Sigmoid colon (tissue), 7 donors: Measurements from ENCODE around the gene DHDDS. TPM values are rescaled to one million over a fixed set of nuclear protein-coding genes. Genes with fewer than 3 reads are reported as not detected.

ENCODE experiments used
- DNase-seq: peaks from one replicate; pipeline ENCODE4 v3.0.0-alpha.2; 2019
- H3K27ac ChIP-seq, 4 donors: fragments of 200-600 bp; sonication (generic); one replicate each; pipeline ENCODE4 v1.5.1; 2016 to 2019; ENCODE audit warnings: mild to moderate bottlenecking in 1 of 4
- H3K27me3 ChIP-seq, 3 donors: fragments of 200-600 bp; sonication (generic); one replicate each; pipeline ENCODE4 v1.5.1; 2019; ENCODE audit warnings: mild to moderate bottlenecking in 1 of 3
- H3K36me3 ChIP-seq, 4 donors: fragments of 200-600 bp; sonication (generic); one replicate each; pipeline ENCODE4 v1.5.1; 2016 to 2019
- H3K4me1 ChIP-seq, 4 donors: fragments of 200-600 bp; sonication (generic); one replicate each; pipeline ENCODE4 v1.5.1; 2017 to 2019
- H3K4me3 ChIP-seq, 4 donors: fragments of 200-600 bp; sonication (generic); one replicate each; pipeline ENCODE4 v1.5.1; 2017 to 2019; ENCODE audit warnings: mild to moderate bottlenecking in 2 of 4, moderate library complexity in 1 of 4
- H3K9me3 ChIP-seq, 4 donors: fragments of 200-600 bp in 3 of 4; sonication (generic) in 3 of 4; one replicate each; pipeline versions ENCODE4 v1.5.1 to v1.6.1; 2013 to 2019
- CTCF ChIP-seq, 4 experiments: fragments of 450-650 bp in 3 of 4; fragments of 200-600 bp in 1 of 4; IDR thresholded peaks; one replicate each; pipeline ENCODE4 v1.5.1; 2016 to 2019; ENCODE audit warnings: antibody characterized with exemption in 4 of 4, mild to moderate bottlenecking in 3 of 4, moderate library complexity in 2 of 4
- EP300 ChIP-seq, 4 donors: sonication (generic); formaldehyde crosslinking; IDR thresholded peaks; one replicate each; pipeline ENCODE4 v1.6.1; 2017; ENCODE audit warnings: antibody characterized with exemption in 4 of 4
- POLR2A ChIP-seq, 2 donors: fragments of 450-650 bp; IDR thresholded peaks; one replicate each; pipeline ENCODE4 v1.6.1; 2016; ENCODE audit warnings: antibody characterized with exemption in 2 of 2, mild to moderate bottlenecking in 2 of 2, moderate library complexity in 2 of 2
- POLR2AphosphoS5 ChIP-seq, 4 donors: sonication (generic); formaldehyde crosslinking; IDR thresholded peaks; one replicate each; pipeline ENCODE4 v1.6.1; 2017; ENCODE audit warnings: antibody characterized with exemption in 4 of 4
- WGBS, 2 donors: extraction: QIAGEN DNeasy Blood & Tissue Kit; methylation state at CpG; one replicate each; pipeline ENCODE4 v1.1.7; 2013; 5-methylcytosine and 5-hydroxymethylcytosine counted together
- intact Hi-C: fragments of 100-400 bp; cut with DNase I; formaldehyde crosslinking; loops from one replicate; pipeline ENCODE4 v1.15.1; 2023
- polyA plus RNA-seq, 3 donors: library from polyadenylated mRNA; stranded (reverse); fragments of 200-250 nt; gene quantifications; one replicate each; pipeline ENCODE4 v1.2.3, GENCODE V29; 2013
- total RNA-seq, 4 donors: library from RNA; depleted of rRNA; stranded (reverse); fragments of >200 nt; gene quantifications; one replicate each; pipeline ENCODE4 v1.1.0, GENCODE V29; 2016
- donor health status: healthy with polysubstance abuse.
- donor health status: Bipolar disorder and iron deficiency.
- donor health status: healthy.

DHDDS gene
- total and polyA plus RNA-seq, 7 donors, result 16.6 to 64.3 (median 33.5) TPM

- TF ChIP-seq POLR2A (IDR thresholded peaks at IDR 0.05), result no peak
- no peak for TF ChIP-seq CTCF (IDR thresholded peaks at IDR 0.05)
- TF ChIP-seq POLR2AphosphoS5 (IDR thresholded peaks at IDR 0.05), result no peak
- no peak for TF ChIP-seq EP300 (IDR thresholded peaks at IDR 0.05)
- Histone ChIP-seq H3K27ac (no peak overlapping the region), H3K36me3 (no peaks in the 10 kb centered on the region), H3K27me3 (no peaks in the 10 kb centered on the region), H3K4me1 (no peaks in the 10 kb centered on the region), H3K9me3 (no peaks in the 10 kb centered on the region), H3K4me3 (no peak overlapping the region)
- 94% methylated on average over 4 of the region's 4 CpGs for WGBS, 2 donors
- intact Hi-C loops, result no loop called here
- no peak for DNase-seq
Measured at GRCh38 chr1:26490155-26490554, 58.0 kb downstream of the DHDDS start.

- intact Hi-C loops, result no loop called here
- DNase-seq, result no peak
- WGBS, 2 donors, result 69% methylated on average over 3 of the region's 3 CpGs
- Histone ChIP-seq H3K4me1 (no peaks in the 10 kb centered on the region), H3K36me3 (no peaks in the 10 kb centered on the region), H3K27ac (no peak overlapping the region), H3K9me3 (no peaks in the 10 kb centered on the region), H3K27me3 (no peaks in the 10 kb centered on the region), H3K4me3 (no peak overlapping the region)
- TF ChIP-seq POLR2A (IDR thresholded peaks at IDR 0.05) (no peak), EP300 (IDR thresholded peaks at IDR 0.05) (no peak), CTCF (IDR thresholded peaks at IDR 0.05) (no peak), POLR2AphosphoS5 (IDR thresholded peaks at IDR 0.05) (no peak)
Measured at GRCh38 chr1:26493267-26493666, 61.1 kb downstream of the DHDDS start.

GRCh38 chr1:26493938-26494337, 61.8 kb downstream of the DHDDS start:
- DNase-seq, result no peak
- Histone ChIP-seq H3K27me3 (no peaks in the 10 kb centered on the region), H3K4me1 (no peaks in the 10 kb centered on the region), H3K27ac (no peak overlapping the region), H3K36me3 (no peaks in the 10 kb centered on the region), H3K9me3 (no peaks in the 10 kb centered on the region), H3K4me3 (no peak overlapping the region)
- WGBS, 2 donors, result 91 to 93% methylated on average over 3 of the region's 3 CpGs
- intact Hi-C loops, result no loop called here
- TF ChIP-seq EP300 (IDR thresholded peaks at IDR 0.05) (no peak), CTCF (IDR thresholded peaks at IDR 0.05) (no peak), POLR2A (IDR thresholded peaks at IDR 0.05) (no peak), POLR2AphosphoS5 (IDR thresholded peaks at IDR 0.05) (no peak)

- WGBS, 2 donors, result 51 to 78% methylated on average over 4 of the region's 4 CpGs
- DNase-seq, result peak; percentile 65
Measured at GRCh38 chr1:26496861-26497260, 64.7 kb downstream of the DHDDS start.

More at GRCh38 chr1:26496861-26497260, 64.7 kb downstream of the DHDDS start:
- TF ChIP-seq POLR2AphosphoS5 (IDR thresholded peaks at IDR 0.05), result no peak
- TF ChIP-seq EP300 (IDR thresholded peaks at IDR 0.05), result no peak
- no peak for TF ChIP-seq CTCF (IDR thresholded peaks at IDR 0.05)
- no peak for TF ChIP-seq POLR2A (IDR thresholded peaks at IDR 0.05)
- Histone ChIP-seq H3K27ac (no peak overlapping the region), H3K27me3 (no peaks in the 10 kb centered on the region), H3K4me3 (no peak overlapping the region), H3K36me3 (no peaks in the 10 kb centered on the region), H3K4me1 (peaks cover 3 to 17% (median 9%) of the 10 kb centered on the region in 4 donors), H3K9me3 (no peaks in the 10 kb centered on the region)
- intact Hi-C loops, result no loop called here
